Left forelimb (tissue), 1 donor: ENCODE measurements around the gene MALRD1.

Experiments
- DNase-seq: peaks from one replicate; pipeline ENCODE4 v3.0.0-alpha.2; 2018; ENCODE audit warnings: low spot score

MALRD1 gene

GRCh38 chr10:19048489-19048888 is at the start of gene MALRD1:
Gene MALRD1 (plus strand): TSS chr10:19048801. CDS start chr10:19048939, 138 bp downstream.
- DNase-seq: no peak

GRCh38 chr10:19003341-19003740 is 45.3 kb upstream of the MALRD1 start:
- no peak for DNase-seq

GRCh38 chr10:19012111-19012510 is 36.5 kb upstream of the MALRD1 start:
- no peak for DNase-seq

GRCh38 chr10:19014034-19014433 is 34.6 kb upstream of the MALRD1 start:
- DNase-seq: no peak

GRCh38 chr10:19014498-19014897 is 34.1 kb upstream of the MALRD1 start:
- DNase-seq: no peak

- DNase-seq: no peak
These were observed 31.3 kb upstream of the MALRD1 start for GRCh38 chr10:19017116-19017890.

GRCh38 chr10:19021162-19021561 is 27.4 kb upstream of the MALRD1 start:
- no peak for DNase-seq

GRCh38 chr10:19024611-19025010 is 24.0 kb upstream of the MALRD1 start:
- DNase-seq: no peak

GRCh38 chr10:19031763-19032162 is 16.8 kb upstream of the MALRD1 start:
- no peak for DNase-seq

GRCh38 chr10:19033741-19034140 is 14.9 kb upstream of the MALRD1 start:
- DNase-seq: no peak

- no peak for DNase-seq
These were observed 7.4 kb upstream of the MALRD1 start for GRCh38 chr10:19041171-19041570.

GRCh38 chr10:19043431-19043830 is 5.2 kb upstream of the MALRD1 start:
- DNase-seq: no peak

- no peak for DNase-seq
These were observed 1.9 kb upstream of the MALRD1 start for GRCh38 chr10:19046679-19047078.

GRCh38 chr10:19048891-19049290 is 290 bp downstream of the MALRD1 start:
- no peak for DNase-seq

GRCh38 chr10:19049567-19049966 is 966 bp downstream of the MALRD1 start:
- DNase-seq: no peak

- no peak for DNase-seq
These were observed 5.8 kb downstream of the MALRD1 start for GRCh38 chr10:19054289-19054835.

- no peak for DNase-seq
These were observed 9.4 kb downstream of the MALRD1 start for GRCh38 chr10:19058046-19058445.

GRCh38 chr10:19063986-19064385 is 15.4 kb downstream of the MALRD1 start:
- no peak for DNase-seq

GRCh38 chr10:19071946-19072345 is 23.3 kb downstream of the MALRD1 start:
- DNase-seq: no peak

- DNase-seq: no peak
These were observed 28.7 kb downstream of the MALRD1 start for GRCh38 chr10:19077276-19077675.

- DNase-seq: no peak
These were observed 48.0 kb downstream of the MALRD1 start for GRCh38 chr10:19096501-19097073.

GRCh38 chr10:19097151-19097550 is 48.5 kb downstream of the MALRD1 start:
- no peak for DNase-seq

- no peak for DNase-seq
These were observed 50.2 kb downstream of the MALRD1 start for GRCh38 chr10:19098803-19099202.

- DNase-seq: no peak
These were observed 58.8 kb downstream of the MALRD1 start for GRCh38 chr10:19107406-19107805.
